HG03108 (cell line): ENCODE results near the gene ANKRD61.
"Not testable (repeated sequence)": the region's sequence is repeated elsewhere in the genome, so short reads cannot be mapped to it uniquely, and the experiment has no call there.

Source experiments
- ATAC-seq: cut with Tn5 transposase; IDR thresholded peaks from one replicate; pipeline ENCODE4 v1.9.1; 2021; ENCODE audit warnings: moderate library complexity; ENCODE audit not compliant: unreplicated experiment

ANKRD61 gene

GRCh38 chr7:6028563-6028962 is 2.6 kb upstream of the ANKRD61 start:
- no peak for ATAC-seq

GRCh38 chr7:6031567-6031966 is 391 bp downstream of the ANKRD61 start:
- no peak for ATAC-seq

- ATAC-seq: no peak
These were observed 991 bp downstream of the ANKRD61 start for GRCh38 chr7:6032167-6032566.

GRCh38 chr7:6032641-6033040 is 1.5 kb downstream of the ANKRD61 start:
- no peak for ATAC-seq

- ATAC-seq: no peak
These were observed 4.0 kb downstream of the ANKRD61 start for GRCh38 chr7:6035165-6035564.

GRCh38 chr7:6035686-6036085 is 4.5 kb downstream of the ANKRD61 start:
- ATAC-seq: no peak

- ATAC-seq: no peak
These were observed 18.6 kb downstream of the ANKRD61 start for GRCh38 chr7:6049780-6050179.

- not testable (repeated sequence) for ATAC-seq
These were observed 20.0 kb downstream of the ANKRD61 start for GRCh38 chr7:6051185-6051584.

GRCh38 chr7:6056616-6057015 is 25.4 kb downstream of the ANKRD61 start:
- no peak for ATAC-seq

- ATAC-seq: no peak
These were observed 26.3 kb downstream of the ANKRD61 start for GRCh38 chr7:6057316-6058129.

GRCh38 chr7:6059941-6060340 is 28.8 kb downstream of the ANKRD61 start:
- not testable (repeated sequence) for ATAC-seq

GRCh38 chr7:6071406-6071805 is 40.2 kb downstream of the ANKRD61 start:
- peak; percentile 87 for ATAC-seq

GRCh38 chr7:6074612-6075380 is 43.6 kb downstream of the ANKRD61 start:
- ATAC-seq: no peak

- ATAC-seq: no peak
These were observed 47.4 kb downstream of the ANKRD61 start for GRCh38 chr7:6078548-6078947.

GRCh38 chr7:6083047-6083446 is 51.9 kb downstream of the ANKRD61 start:
- ATAC-seq: not testable (repeated sequence)
